Endodermal cell (in vitro differentiated cells): ENCODE measurements around the gene TLR9. TPM values are rescaled to one million over a fixed set of nuclear protein-coding genes. Genes with fewer than 3 reads are reported as not detected.

Source experiments
- DNase-seq: peaks from one replicate; pipeline ENCODE4 v3.0.0-alpha.2; 2017
- H3K27ac ChIP-seq: 2 replicates; pipeline ENCODE4 v1.5.1; 2013; ENCODE audit warnings: mild to moderate bottlenecking, low read depth, low read length, moderate library complexity
- H3K27me3 ChIP-seq: 2 replicates; pipeline ENCODE4 v1.6.1; 2013; ENCODE audit warnings: mild to moderate bottlenecking, low read length, moderate library complexity; ENCODE audit not compliant: insufficient read depth, control insufficient read depth, poor library complexity, severe bottlenecking
- H3K36me3 ChIP-seq: 2 replicates; pipeline ENCODE4 v1.7.0; 2013; ENCODE audit warnings: mild to moderate bottlenecking, low read length, moderate library complexity; ENCODE audit not compliant: control insufficient read depth, insufficient read depth
- H3K4me1 ChIP-seq: one replicate; pipeline ENCODE4 v1.7.0; 2013; ENCODE audit warnings: low read length; ENCODE audit not compliant: control insufficient read depth, insufficient read depth
- H3K4me3 ChIP-seq: 2 replicates; pipeline ENCODE4 v1.5.1; 2013; ENCODE audit warnings: mild to moderate bottlenecking, low read length, moderate library complexity
- H3K9ac ChIP-seq: 2 replicates; pipeline ENCODE4 v1.6.1; 2013; ENCODE audit warnings: mild to moderate bottlenecking, low read length, moderate library complexity; ENCODE audit not compliant: poor library complexity, severe bottlenecking; ENCODE audit errors: extremely low read depth
- H3K9me3 ChIP-seq: 2 replicates; pipeline ENCODE4 v1.6.1; 2013; ENCODE audit warnings: mild to moderate bottlenecking, low read length, moderate library complexity; ENCODE audit not compliant: control insufficient read depth
- H3K27ac Mint-ChIP-seq: 2 replicates; pipeline ENCODE4 v1.8.0; 2020; ENCODE audit warnings: mixed read lengths
- H3K27me3 Mint-ChIP-seq: 2 replicates; pipeline ENCODE4 v1.8.0; 2021; ENCODE audit warnings: mild to moderate bottlenecking, mixed read lengths; ENCODE audit not compliant: insufficient read depth
- H3K36me3 Mint-ChIP-seq: 2 replicates; pipeline ENCODE4 v1.8.0; 2020; ENCODE audit warnings: low read depth, mixed read lengths
- H3K4me1 Mint-ChIP-seq: 2 replicates; pipeline ENCODE4 v1.8.0; 2020; ENCODE audit warnings: mixed read lengths
- H3K4me3 Mint-ChIP-seq: 2 replicates; pipeline ENCODE4 v1.8.0; 2020; ENCODE audit warnings: mild to moderate bottlenecking, moderate library complexity, mixed read lengths
- H3K9me3 Mint-ChIP-seq: 2 replicates; pipeline ENCODE4 v1.8.0; 2020; ENCODE audit warnings: mild to moderate bottlenecking, mixed read lengths
- CTCF ChIP-seq: fragments of 200-600 bp; sonication (generic); conservative IDR thresholded peaks from 2 replicates; pipeline ENCODE4 v1.5.0; 2021; ENCODE audit warnings: antibody characterized with exemption, mild to moderate bottlenecking
- WGBS, 2 experiments: methylation state at CpG; one replicate each; pipeline versions ENCODE4 v1.1.5 to v1.1.7; 2013; ENCODE audit warnings: missing lambda C conversion rate in 2 of 2, mixed read lengths in 1 of 2; ENCODE audit not compliant: insufficient coverage in 1 of 2, insufficient read length in 1 of 2; 5-methylcytosine and 5-hydroxymethylcytosine counted together
- total RNA-seq, 2 donors: library from RNA; stranded (reverse); fragmentation: NEBNext Ultra II Directional in 1 of 2; extraction: Animal tissue kit (Norgen Biotek cat#: 25700) in 1 of 2; gene quantifications; 2 replicates in 1 of 2; 3 replicates in 1 of 2; pipeline ENCODE4 v1.2.1, GENCODE V29; 2021

Gene TLR9
- total RNA-seq, 2 donors from 2014 or later: 0.11 TPM; not detected in 1

- no peak overlapping the region for H3K9ac ChIP-seq
- Mint-ChIP-seq H3K4me1 (no peaks in the 10 kb centered on the region), H3K9me3 (no peaks in the 10 kb centered on the region), H3K27me3 (no peaks in the 10 kb centered on the region), H3K4me3 (no peak overlapping the region), H3K27ac (no peak overlapping the region), H3K36me3 (peaks cover 76% of the 10 kb centered on the region)
- H3K9me3 ChIP-seq: no peaks in the 10 kb centered on the region
- peaks cover 83% of the 10 kb centered on the region for H3K36me3 ChIP-seq
- 94 to 100% methylated on average over 7 to 9 of the region's 9 CpGs for WGBS, 2 experiments
- H3K27me3 ChIP-seq: no peaks in the 10 kb centered on the region
- H3K4me1 ChIP-seq: no peaks in the 10 kb centered on the region
- no peak overlapping the region for H3K27ac ChIP-seq
- no peak for TF ChIP-seq CTCF
- no peak overlapping the region for H3K4me3 ChIP-seq
- DNase-seq: no peak
Observed at GRCh38 chr3:52270252-52270754, 44.9 kb upstream of the TLR9 start.

GRCh38 chr3:52269776-52270175 is 44.3 kb upstream of the TLR9 start:
- Histone ChIP-seq H3K27ac (no peak overlapping the region), H3K9ac (no peak overlapping the region), H3K4me3 (no peak overlapping the region), H3K9me3 (no peaks in the 10 kb centered on the region), H3K27me3 (no peaks in the 10 kb centered on the region), H3K36me3 (peaks cover 86% of the 10 kb centered on the region), H3K4me1 (no peaks in the 10 kb centered on the region)
- 89% methylated on average over 3 of the region's 3 CpGs for WGBS, 2 experiments
- no peaks in the 10 kb centered on the region for H3K27me3 Mint-ChIP-seq
- H3K9me3 Mint-ChIP-seq: no peaks in the 10 kb centered on the region
- no peak overlapping the region for H3K4me3 Mint-ChIP-seq
- no peak overlapping the region for H3K27ac Mint-ChIP-seq
- no peak for TF ChIP-seq CTCF
- H3K4me1 Mint-ChIP-seq: no peaks in the 10 kb centered on the region
- no peak for DNase-seq
- peaks cover 77% of the 10 kb centered on the region for H3K36me3 Mint-ChIP-seq

GRCh38 chr3:52268036-52268435 is 42.6 kb upstream of the TLR9 start:
- TF ChIP-seq CTCF: no peak
- no peak overlapping the region for H3K4me3 Mint-ChIP-seq
- Histone ChIP-seq H3K27me3 (no peaks in the 10 kb centered on the region), H3K27ac (no peak overlapping the region), H3K36me3 (peaks cover 90% of the 10 kb centered on the region), H3K4me1 (no peaks in the 10 kb centered on the region), H3K9me3 (no peaks in the 10 kb centered on the region), H3K4me3 (no peak overlapping the region), H3K9ac (no peak overlapping the region)
- H3K4me1 Mint-ChIP-seq: no peaks in the 10 kb centered on the region
- peak overlapping the region; percentile 65 for H3K27ac Mint-ChIP-seq
- 98 to 100% methylated on average over 1 to 7 of the region's 7 CpGs for WGBS, 2 experiments
- no peak for DNase-seq
- no peaks in the 10 kb centered on the region for H3K27me3 Mint-ChIP-seq
- H3K9me3 Mint-ChIP-seq: no peaks in the 10 kb centered on the region
- H3K36me3 Mint-ChIP-seq: peaks cover 76% of the 10 kb centered on the region
